Peyer's patch (tissue), 4 donors: ENCODE results near the gene GALE. TPM values are rescaled to one million over a fixed set of nuclear protein-coding genes. Genes with fewer than 3 reads are reported as not detected.
"Not testable (repeated sequence)": the region's sequence is repeated elsewhere in the genome, so short reads cannot be mapped to it uniquely, and the experiment has no call there.

Experiments used
- DNase-seq, 3 donors: peaks; one replicate each; pipeline ENCODE4 v3.0.0-alpha.2; 2017 to 2019
- H3K27ac ChIP-seq, 4 donors: fragments of 200-600 bp; sonication (generic); one replicate each; pipeline ENCODE4 v1.5.1; 2016 to 2019
- H3K27me3 ChIP-seq, 2 donors: fragments of 200-600 bp; sonication (generic); one replicate each; pipeline ENCODE4 v1.5.1; 2019
- H3K36me3 ChIP-seq, 3 donors: fragments of 200-600 bp; sonication (generic); one replicate each; pipeline ENCODE4 v1.5.1; 2016 to 2019
- H3K4me1 ChIP-seq, 4 donors: fragments of 200-600 bp; sonication (generic); one replicate each; pipeline ENCODE4 v1.5.1; 2016 to 2019
- H3K4me3 ChIP-seq, 4 donors: fragments of 200-600 bp; sonication (generic); 1 replicate in 3 of 4; 2 replicates in 1 of 4; pipeline ENCODE4 v1.5.1; 2016 to 2019; ENCODE audit warnings: mild to moderate bottlenecking in 1 of 4
- H3K9me3 ChIP-seq, 4 donors: fragments of 200-600 bp; sonication (generic); one replicate each; pipeline ENCODE4 v1.5.1; 2016 to 2019; ENCODE audit warnings: mild to moderate bottlenecking in 1 of 4
- CTCF ChIP-seq, 6 experiments: fragments of 450-650 bp in 4 of 6; fragments of 200-600 bp in 2 of 6; sonication (generic) in 1 of 6; IDR thresholded peaks; one replicate each; pipeline ENCODE4 v1.5.1; 2017 to 2019; ENCODE audit warnings: antibody characterized with exemption in 6 of 6, mild to moderate bottlenecking in 3 of 6, moderate library complexity in 1 of 6
- POLR2A ChIP-seq, 2 donors: fragments of 450-650 bp; IDR thresholded peaks; one replicate each; pipeline ENCODE4 v1.5.1; 2017; ENCODE audit warnings: antibody characterized with exemption in 2 of 2, mild to moderate bottlenecking in 2 of 2, moderate library complexity in 2 of 2
- total RNA-seq, 4 donors: library from RNA; depleted of rRNA; stranded (reverse); fragments of >200 nt; gene quantifications; one replicate each; pipeline ENCODE4 v1.1.0, GENCODE V29; 2016

Gene GALE
- total RNA-seq, 4 donors from 2014 or later: 58.6 to 137 (median 107) TPM

GRCh38 chr1:23796466-23797271 is 3.9 kb downstream of the GALE start:
- Histone ChIP-seq H3K36me3 (peaks cover 0 to 50% (median 0%) of the 10 kb centered on the region in 3 donors), H3K9me3 (no peaks in the 10 kb centered on the region), H3K4me1 (peaks cover 9 to 43% (median 25%) of the 10 kb centered on the region in 4 donors), H3K27me3 (no peaks in the 10 kb centered on the region), H3K4me3 (no peak overlapping the region), H3K27ac (peak overlapping the region in 1 of 4 donors; percentile 45)
- peak in 1 of 3 donors; percentile 65 for DNase-seq
- TF ChIP-seq POLR2A (IDR thresholded peaks at IDR 0.05) (no peak), CTCF (IDR thresholded peaks at IDR 0.05) (peak in 3 of 6 experiments; percentile 39 to 44 (median 39))

GRCh38 chr1:23795676-23796465 is 4.7 kb downstream of the GALE start:
- Histone ChIP-seq H3K9me3 (no peaks in the 10 kb centered on the region), H3K27me3 (no peaks in the 10 kb centered on the region), H3K4me1 (peaks cover 9 to 40% (median 20%) of the 10 kb centered on the region in 4 donors), H3K36me3 (peaks cover 0 to 50% (median 0%) of the 10 kb centered on the region in 3 donors), H3K27ac (peak overlapping the region in 1 of 4 donors; percentile 45), H3K4me3 (no peak overlapping the region)
- TF ChIP-seq POLR2A (IDR thresholded peaks at IDR 0.05) (no peak), CTCF (IDR thresholded peaks at IDR 0.05) (no peak)
- peak in 1 of 3 donors; percentile 46 for DNase-seq

GRCh38 chr1:23794732-23795182 is 5.8 kb downstream of the GALE start:
- H3K9me3 ChIP-seq, H3K27me3 ChIP-seq, H3K4me3 ChIP-seq, H3K27ac ChIP-seq: not testable (repeated sequence)
- H3K36me3 ChIP-seq: peaks cover 0 to 50% (median 0%) of the 10 kb centered on the region in 3 donors
- H3K4me1 ChIP-seq: peaks cover 9 to 42% (median 15%) of the 10 kb centered on the region in 4 donors
- peak in 1 of 3 donors; percentile 45 for DNase-seq

GRCh38 chr1:23793861-23794731 is 6.5 kb downstream of the GALE start:
- Histone ChIP-seq H3K27me3 (no peaks in the 10 kb centered on the region), H3K27ac (peak overlapping the region in 1 of 4 donors; percentile 27), H3K9me3 (no peaks in the 10 kb centered on the region), H3K4me3 (no peak overlapping the region), H3K4me1 (peaks cover 8 to 35% (median 10%) of the 10 kb centered on the region in 4 donors), H3K36me3 (peaks cover 0 to 50% (median 0%) of the 10 kb centered on the region in 3 donors)
- no peak for TF ChIP-seq CTCF (IDR thresholded peaks at IDR 0.05)
- no peak for TF ChIP-seq POLR2A (IDR thresholded peaks at IDR 0.05)
- DNase-seq: peak in 1 of 3 donors; percentile 51

- no peaks in the 10 kb centered on the region for H3K27me3 ChIP-seq
- H3K4me3 ChIP-seq: no peak overlapping the region
- H3K27ac ChIP-seq: peak overlapping the region in 1 of 4 donors; percentile 27
Measured at GRCh38 chr1:23793018-23793781, 7.4 kb downstream of the GALE start.

More at GRCh38 chr1:23793018-23793781, 7.4 kb downstream of the GALE start:
- no peak for TF ChIP-seq POLR2A (IDR thresholded peaks at IDR 0.05)
- no peak for TF ChIP-seq CTCF (IDR thresholded peaks at IDR 0.05)
- DNase-seq: peak in 1 of 3 donors; percentile 81
- Histone ChIP-seq H3K9me3 (no peaks in the 10 kb centered on the region), H3K4me1 (peaks cover 5 to 29% (median 10%) of the 10 kb centered on the region in 4 donors), H3K36me3 (peaks cover 0 to 56% (median 0%) of the 10 kb centered on the region in 3 donors)
